HCT116 (cell line): ENCODE measurements around the gene GORASP1. TPM values are rescaled to one million over a fixed set of nuclear protein-coding genes. Genes with fewer than 3 reads are reported as not detected.

Source experiments
- ATAC-seq: fragments of 200-7000 bp; cut with Tn5 transposase; 2 replicates; pipeline ENCODE4 v1.9.1; 2020; ENCODE audit warnings: mild to moderate bottlenecking, moderate library complexity
- BruUV-seq: library from RNA; stranded (reverse); fragments of 400-500 nt; replicated peaks from 2 replicates; lab custom pipeline; 2021; lab: Mats Ljungman, UMichigan
- CTCF ChIA-PET: fragments of 300-600 bp; sonication (Branson Sonifier 250); formaldehyde crosslinking; loops from one replicate; lab custom pipeline; 2021; ENCODE audit warnings: antibody characterized with exemption; lab: Charles Lee
- POLR2A ChIA-PET: fragments of 300-600, 350-600 bp; sonication (Branson Sonifier 250); formaldehyde crosslinking; loops from one replicate; lab custom pipeline; 2021; ENCODE audit warnings: antibody characterized with exemption; lab: Charles Lee
- RAD21 ChIA-PET, 2 experiments: fragments of 300-600 bp; sonication (Branson Sonifier 250); formaldehyde crosslinking; loops; one replicate each; lab custom pipeline; 2023; ENCODE audit warnings: low total read pairs in 2 of 2; ENCODE audit not compliant: uncharacterized antibody in 2 of 2, unreplicated experiment in 2 of 2, low non-redundant PET in 1 of 2; lab: Charles Lee
- DNase-seq: peaks from one replicate; pipeline ENCODE4 v3.0.0-alpha.2; 2010; ENCODE audit warnings: low read depth, low spot score
- H2AFZ ChIP-seq: fragments of 200-600 bp; shearing (Covaris generic), sonication (generic); 2 replicates; pipeline ENCODE4 v1.6.1; 2017; ENCODE audit warnings: low read depth, mixed run types, mixed read lengths, antibody characterized with exemption, low read length; ENCODE audit not compliant: poor library complexity, severe bottlenecking
- H3K27ac ChIP-seq: 2 replicates; pipeline ENCODE4 v1.5.1; 2012; ENCODE audit warnings: low read depth, low read length
- H3K27me3 ChIP-seq: fragments of 200-600 bp; sonication (generic); 2 replicates; pipeline ENCODE4 v1.6.1; 2016; ENCODE audit warnings: mixed run types, low read length, mixed read lengths; ENCODE audit not compliant: insufficient read depth
- H3K36me3 ChIP-seq, 2 experiments: fragments of 200-500 bp in 1 of 2; fragments of 200-600 bp in 1 of 2; sonication (Bioruptor generic) in 1 of 2; sonication (generic) in 1 of 2; 2 replicates each; pipeline versions ENCODE4 v1.5.1 to v1.6.1; 2014 to 2016; ENCODE audit warnings: low read length in 2 of 2, inconsistent platforms in 1 of 2, mixed read lengths in 1 of 2, mixed run types in 1 of 2; ENCODE audit not compliant: insufficient read depth in 2 of 2, control insufficient read depth in 1 of 2
- H3K4me1 ChIP-seq, 2 experiments: fragments of 200-600 bp in 1 of 2; sonication (generic) in 1 of 2; 2 replicates each; pipeline versions ENCODE4 v1.5.1 to v1.6.1; 2012 to 2017; ENCODE audit warnings: low read length in 2 of 2, inconsistent platforms in 1 of 2, mild to moderate bottlenecking in 1 of 2, mixed read lengths in 1 of 2, mixed run types in 1 of 2, moderate library complexity in 1 of 2; ENCODE audit not compliant: insufficient read depth in 2 of 2, control insufficient read depth in 1 of 2
- H3K4me2 ChIP-seq: fragments of 200-600 bp; sonication (generic); 2 replicates; pipeline ENCODE4 v1.6.1; 2017; ENCODE audit warnings: mixed run types, low read length, mixed read lengths
- H3K4me3 ChIP-seq, 2 experiments: fragments of 200-600 bp in 1 of 2; sonication (generic) in 1 of 2; replicated peaks in 1 of 2; 2 replicates each; pipeline ENCODE4 v1.5.1; 2011 to 2016; ENCODE audit warnings: low read length in 2 of 2, control low read depth in 1 of 2, low read depth in 1 of 2, mild to moderate bottlenecking in 1 of 2, mixed read lengths in 1 of 2, mixed run types in 1 of 2
- H3K79me2 ChIP-seq: fragments of 200-600 bp; sonication (generic); 2 replicates; pipeline ENCODE4 v1.6.1; 2017; ENCODE audit warnings: mild to moderate bottlenecking, mixed run types, low read length, moderate library complexity, mixed read lengths; ENCODE audit not compliant: insufficient read depth
- H3K9ac ChIP-seq: fragments of 200-600 bp; sonication (generic); 2 replicates; pipeline ENCODE4 v1.6.1; 2016; ENCODE audit warnings: low read length, mixed read lengths
- H3K9me2 ChIP-seq: fragments of 200-600 bp; sonication (generic), shearing (Covaris generic); 2 replicates; pipeline ENCODE4 v1.6.1; 2017; ENCODE audit warnings: mixed run types, mild to moderate bottlenecking, moderate library complexity; ENCODE audit not compliant: insufficient read depth
- H3K9me3 ChIP-seq, 2 experiments: fragments of 200-500 bp in 1 of 2; fragments of 200-600 bp in 1 of 2; sonication (Bioruptor generic) in 1 of 2; sonication (generic) in 1 of 2; 2 replicates each; pipeline ENCODE4 v1.6.1; 2014 to 2017; ENCODE audit warnings: low read length in 2 of 2, mixed read lengths in 2 of 2, inconsistent platforms in 1 of 2, low read depth in 1 of 2, mild to moderate bottlenecking in 1 of 2, mixed run types in 1 of 2, moderate library complexity in 1 of 2; ENCODE audit not compliant: control insufficient read depth in 1 of 2, insufficient read depth in 1 of 2
- H4K20me1 ChIP-seq: fragments of 200-600 bp; sonication (generic), shearing (Covaris generic); 2 replicates; pipeline ENCODE4 v1.6.1; 2017; ENCODE audit warnings: mixed run types, mild to moderate bottlenecking, moderate library complexity; ENCODE audit not compliant: insufficient read depth
- CEBPB ChIP-seq: IDR thresholded peaks from 2 replicates; pipeline ENCODE4 v1.6.1; 2012; ENCODE audit warnings: low read depth
- ELF1 ChIP-seq: IDR thresholded peaks from 2 replicates; pipeline ENCODE4 v1.6.1; 2012; ENCODE audit warnings: low read depth, borderline replicate concordance
- EZH2 ChIP-seq: fragments of 200-600 bp; sonication (generic); IDR thresholded peaks from 2 replicates; pipeline ENCODE4 v1.6.1; 2017; ENCODE audit warnings: antibody characterized with exemption, mixed run types
- EZH2phosphoT487 ChIP-seq: fragments of 200-600 bp; IDR thresholded peaks from 2 replicates; pipeline ENCODE4 v1.6.1; 2018; ENCODE audit warnings: antibody characterized with exemption, borderline replicate concordance
- JUND ChIP-seq: IDR thresholded peaks from 2 replicates; pipeline ENCODE4 v1.6.1; 2012
- POLR2A ChIP-seq: IDR thresholded peaks from 2 replicates; pipeline ENCODE4 v1.7.0; 2011; ENCODE audit warnings: borderline replicate concordance; ENCODE audit not compliant: insufficient read depth, insufficient read length; ENCODE audit errors: extremely low read depth
- RAD21 ChIP-seq: IDR thresholded peaks from 2 replicates; pipeline ENCODE4 v1.6.1; 2012; ENCODE audit warnings: low read depth, mild to moderate bottlenecking
- ZBTB33 ChIP-seq: IDR thresholded peaks from 2 replicates; pipeline ENCODE4 v1.6.1; 2011; ENCODE audit warnings: mild to moderate bottlenecking, low read length, moderate library complexity; ENCODE audit not compliant: insufficient replicate concordance; ENCODE audit errors: extremely low read depth
- intact Hi-C: fragments of 100-400 bp; cut with micrococcal nuclease; formaldehyde crosslinking; loops from 2 replicates; pipeline ENCODE4 v1.10.0; 2022
- total RNA-seq: library from RNA; stranded (reverse); gene quantifications from one replicate; pipeline ENCODE4 v1.2.1, GENCODE V29; 2021; ENCODE audit not compliant: unreplicated experiment

GORASP1 gene
- total RNA-seq, 1 experiment from 2014 or later, result 38.8 TPM

- H3K27ac ChIP-seq, result no peak overlapping the region
- H3K79me2 ChIP-seq, result no peaks in the 10 kb centered on the region
- ChIA-PET CTCF (no interaction called here), POLR2A (no interaction called here), RAD21 (no interaction called here)
- intact Hi-C loops, result no loop called here
- ATAC-seq (no peak), DNase-seq (no peak)
- H3K36me3 ChIP-seq, result no peaks in the 10 kb centered on the region
- peaks cover 0 to 10% of the 10 kb centered on the region in 2 experiments; a peak in 1 of 4 replicates for H3K4me1 ChIP-seq
- H3K9me2 ChIP-seq, result no peaks in the 10 kb centered on the region
- no peak overlapping the region for H3K9ac ChIP-seq
- no TSS peak for BruUV-seq
- no peak overlapping the region for H3K4me3 ChIP-seq
- no peak overlapping the region for H3K4me2 ChIP-seq
- no peak overlapping the region for H2AFZ ChIP-seq
- TF ChIP-seq EZH2 (no peak), CEBPB (no peak), POLR2A (no peak), ZBTB33 (no peak), JUND (no peak), ELF1 (no peak), RAD21 (no peak), EZH2phosphoT487 (no peak)
- no peaks in the 10 kb centered on the region for H3K27me3 ChIP-seq
- no peaks in the 10 kb centered on the region for H3K9me3 ChIP-seq
- no peaks in the 10 kb centered on the region for H4K20me1 ChIP-seq
Measured at GRCh38 chr3:39133093-39133490, 25.7 kb upstream of the GORASP1 start.
